Posterior vena cava (tissue), 2 donors: Measurements from ENCODE around the gene BRINP2. TPM values are rescaled to one million over a fixed set of nuclear protein-coding genes. Genes with fewer than 3 reads are reported as not detected.

Experiments used
- DNase-seq: peaks from one replicate; pipeline ENCODE4 v3.0.0-alpha.2; 2020; ENCODE audit warnings: low spot score
- intact Hi-C, 2 donors: fragments of 100-400 bp; cut with DNase I; formaldehyde crosslinking; loops; one replicate each; pipeline versions ENCODE4 v1.14.1 to v1.14.2; 2022 to 2023
- total RNA-seq, 2 donors: library from RNA; stranded (reverse); fragmentation: NEBNext Ultra II Directional; extraction: Animal tissue kit (Norgen Biotek cat#: 25700); gene quantifications; one replicate each; pipeline ENCODE4 v1.2.1, GENCODE V29; 2021
- donor health status: DM: yes; HTN: yes; CAD: no.
- donor health status: DM: yes; HTN: yes; CAD: no.

The BRINP2 gene
- total RNA-seq, 2 donors from 2014 or later = 0.19 to 0.52 TPM

GRCh38 chr1:177211231-177211630 is 40.5 kb downstream of the BRINP2 start:
- DNase-seq = no peak
- intact Hi-C loops = no loop called here

GRCh38 chr1:177216587-177217202 is 45.9 kb downstream of the BRINP2 start:
- intact Hi-C loops = no loop called here
- no peak for DNase-seq

DNA sequence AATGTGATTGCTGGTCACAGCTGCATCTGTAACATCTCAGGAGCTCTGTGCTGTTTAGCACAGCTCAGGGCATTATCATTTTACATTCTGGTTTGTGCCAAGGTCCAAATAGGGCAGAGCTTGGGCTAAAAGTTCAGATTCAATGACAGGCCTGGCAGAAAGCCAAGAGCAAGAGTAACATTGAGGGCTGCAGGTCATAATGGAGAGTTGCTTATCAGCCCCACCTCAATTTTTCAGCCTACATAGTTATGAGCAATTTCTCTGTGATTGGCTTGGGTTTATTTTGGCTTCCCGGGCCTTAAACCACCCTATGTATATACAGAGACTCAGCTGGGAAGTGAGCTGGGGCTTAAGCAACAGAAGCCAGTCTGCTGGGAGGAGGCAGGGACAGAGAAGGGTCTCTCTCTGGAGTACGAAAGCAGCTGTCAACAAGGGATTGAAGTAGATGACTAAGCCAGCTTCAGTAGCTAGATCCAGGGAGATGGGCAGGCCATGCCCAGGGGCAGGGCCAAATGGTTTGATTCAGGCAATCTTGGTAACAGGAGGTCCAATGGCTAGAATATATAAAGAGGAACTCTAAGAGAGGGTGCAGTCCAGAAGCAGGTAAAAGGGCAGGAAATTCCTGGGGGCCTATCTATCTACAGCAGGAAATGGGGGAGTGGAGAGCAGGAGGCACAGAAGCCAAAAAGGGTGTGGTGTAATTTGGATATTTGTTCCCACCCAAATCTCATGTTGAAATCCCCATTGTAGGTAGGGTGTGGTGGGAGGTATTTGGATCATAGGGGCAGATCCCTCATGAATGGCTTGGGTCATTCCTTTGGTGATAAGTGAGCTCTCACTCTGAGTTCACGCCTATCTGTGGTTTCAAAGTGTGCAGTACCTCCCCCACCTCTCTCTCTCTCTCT is 49.0 kb downstream of the BRINP2 start:
- intact Hi-C loops = no loop called here
- DNase-seq = no peak

DNA sequence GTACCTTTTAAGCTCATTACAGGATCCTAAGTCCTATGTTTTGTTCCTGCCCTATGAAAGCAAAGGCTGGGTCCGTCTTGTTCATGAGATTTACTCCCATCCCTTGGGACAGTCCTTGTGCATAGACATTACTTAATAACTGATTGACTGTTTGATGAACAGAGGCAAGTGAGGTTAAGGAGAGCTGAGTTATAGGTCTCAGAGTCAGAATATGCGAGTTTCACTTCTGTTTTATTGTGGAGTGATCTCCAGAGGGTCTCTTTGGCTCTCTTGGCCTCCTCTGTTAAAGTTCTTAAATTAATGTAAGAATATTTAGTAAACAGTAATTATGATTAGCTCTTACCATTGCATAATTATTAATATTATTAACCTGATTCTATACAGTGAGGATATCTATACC is 52.6 kb downstream of the BRINP2 start:
- no peak for DNase-seq
- intact Hi-C loops = no loop called here

DNA sequence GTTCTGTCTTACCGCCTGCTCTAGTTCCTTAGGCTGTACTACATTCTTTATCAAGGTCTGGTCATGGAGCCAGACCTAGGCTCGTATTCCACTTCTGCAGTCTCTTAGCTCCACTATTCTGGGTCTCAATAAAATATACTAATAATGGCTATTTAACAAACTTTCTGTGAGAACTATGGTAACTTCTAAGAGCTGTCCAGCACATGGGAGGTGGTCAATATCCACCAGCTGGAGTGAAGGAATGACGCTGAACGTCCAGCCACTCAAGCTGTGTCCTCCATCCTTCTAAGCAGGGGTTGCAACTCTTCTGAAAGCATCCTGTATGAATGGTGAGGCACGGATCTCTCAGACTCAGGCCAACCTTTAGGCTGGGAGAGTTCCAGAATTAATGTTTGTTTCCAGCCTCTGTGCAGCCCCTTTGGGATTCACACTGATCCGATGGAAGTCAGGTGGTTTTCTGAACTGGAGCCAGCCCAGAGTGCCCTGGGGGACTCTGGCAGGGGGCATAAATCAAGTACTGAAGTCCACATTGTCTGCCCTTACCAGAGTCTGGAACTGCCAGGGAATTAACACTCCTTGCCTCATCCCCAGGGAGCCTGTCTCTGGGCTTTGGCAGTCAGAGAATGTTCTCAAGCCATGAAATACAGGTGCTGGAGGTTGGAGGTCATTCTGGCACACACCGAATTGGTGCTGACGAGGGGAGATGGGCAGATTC is 57.4 kb downstream of the BRINP2 start:
- no peak for DNase-seq
- intact Hi-C loops = no loop called here

DNA sequence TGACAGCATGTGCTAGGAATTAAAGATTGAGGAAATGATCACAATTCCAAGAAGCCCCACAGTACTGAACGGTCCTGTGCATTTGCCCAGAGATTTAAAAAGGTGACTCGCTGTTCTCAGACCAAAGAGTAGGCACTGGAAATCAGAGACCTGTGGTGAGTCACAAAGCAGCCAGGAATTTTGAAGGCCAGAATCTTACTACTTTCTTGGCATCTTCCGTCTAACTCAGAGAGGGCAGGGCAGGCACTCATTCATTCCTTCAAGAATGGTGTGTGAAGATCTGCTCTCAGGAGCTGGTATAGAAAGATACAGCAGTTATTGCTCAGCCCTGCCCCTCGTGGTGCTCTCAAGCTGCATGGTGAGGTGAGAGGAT is 57.9 kb downstream of the BRINP2 start:
- intact Hi-C loops = no loop called here
- DNase-seq = no peak

- intact Hi-C loops = no loop called here
- DNase-seq = no peak
Measured at GRCh38 chr1:177229781-177230180, 59.0 kb downstream of the BRINP2 start.

DNA sequence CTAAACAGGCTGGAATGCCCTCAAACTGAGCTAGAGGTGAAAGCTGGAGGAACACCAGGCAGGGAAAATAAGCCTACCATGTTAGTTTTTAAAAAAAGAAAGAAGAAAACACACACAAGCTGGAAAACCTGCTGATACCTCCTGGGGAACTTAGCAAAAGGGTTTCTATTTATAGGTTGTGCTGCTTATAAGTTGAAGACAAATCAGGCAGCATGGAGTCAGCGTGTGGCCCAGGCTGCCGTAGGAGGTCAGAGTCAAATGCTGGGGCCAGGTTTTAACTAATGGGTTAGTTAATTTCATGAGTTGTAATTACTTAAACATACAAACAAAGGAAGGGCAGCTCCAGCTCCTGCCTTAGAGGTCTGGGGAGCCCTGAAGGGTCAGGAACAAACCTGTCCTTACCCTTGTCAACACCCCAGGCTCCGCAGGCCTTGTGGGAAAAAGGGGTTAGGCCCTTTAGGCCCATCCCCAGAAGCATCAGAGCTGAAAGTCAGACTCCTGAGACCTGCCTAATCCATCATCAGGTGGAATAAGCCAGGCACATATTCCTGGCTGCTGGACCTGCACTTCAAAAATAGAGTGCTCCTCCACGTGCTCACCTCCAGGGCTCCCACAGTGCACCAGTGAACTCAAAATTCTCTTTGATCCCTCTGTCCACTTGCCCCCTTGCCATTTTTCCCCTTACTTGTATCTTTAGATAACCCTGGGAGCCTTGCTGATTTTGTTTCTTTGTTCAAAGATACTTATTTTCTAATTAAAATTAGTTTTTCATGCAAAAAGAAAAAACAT is 59.7 kb downstream of the BRINP2 start:
- intact Hi-C loops = no loop called here
- no peak for DNase-seq

GRCh38 chr1:177235350-177235749 is 64.6 kb downstream of the BRINP2 start:
- intact Hi-C loops = no loop called here
- no peak for DNase-seq

DNA sequence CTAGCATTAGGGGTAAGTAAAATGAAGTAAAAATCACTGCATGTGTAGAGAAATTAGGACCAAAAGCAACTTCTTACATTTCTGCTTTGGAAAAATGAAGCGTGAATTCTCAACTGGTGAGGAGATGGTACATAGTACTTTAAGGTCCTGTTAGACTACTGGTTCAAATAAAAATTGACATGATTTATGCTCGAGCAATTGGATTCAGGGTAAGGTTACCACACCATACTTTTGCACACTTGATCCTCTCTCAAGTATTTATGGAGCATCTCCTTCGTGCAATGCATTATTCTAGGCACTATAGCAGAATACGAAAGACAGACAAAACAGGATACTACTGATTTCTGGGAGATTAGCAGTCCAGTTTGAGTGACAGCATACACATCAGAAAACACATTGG is 66.2 kb downstream of the BRINP2 start:
- intact Hi-C loops = no loop called here
- DNase-seq = no peak

DNA sequence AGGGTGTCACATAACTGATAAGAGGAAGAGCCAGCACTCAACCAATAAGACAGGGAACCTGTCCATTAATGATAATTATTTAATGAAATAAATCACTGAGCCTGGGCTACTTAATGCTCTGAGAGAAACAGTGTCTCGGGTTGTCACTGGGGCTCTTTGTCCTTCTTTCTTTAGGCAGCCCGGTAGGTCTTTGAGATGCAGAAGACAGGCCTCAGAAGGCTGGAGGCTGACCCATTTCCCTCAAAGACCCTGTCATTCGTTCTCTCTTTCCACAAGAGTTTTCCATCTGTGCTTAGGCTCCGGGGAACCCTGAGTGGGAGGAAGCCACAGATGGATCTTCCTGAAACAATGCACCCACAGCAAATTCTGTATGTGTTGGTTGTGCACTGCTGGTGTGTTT is 68.2 kb downstream of the BRINP2 start:
- intact Hi-C loops = no loop called here

GRCh38 chr1:177239792-177240191 is 69.0 kb downstream of the BRINP2 start:
- intact Hi-C loops = no loop called here
- DNase-seq = no peak

More for the DNA sequence above, 68.2 kb downstream of the BRINP2 start:
- no peak for DNase-seq

GRCh38 chr1:177243773-177244172 is 73.0 kb downstream of the BRINP2 start:
- intact Hi-C loops = no loop called here
- DNase-seq = no peak

GRCh38 chr1:177246710-177247580 is 76.2 kb downstream of the BRINP2 start:
- intact Hi-C loops = no loop called here
- DNase-seq = no peak

- intact Hi-C loops = no loop called here
Measured at GRCh38 chr1:177247623-177248176, 76.9 kb downstream of the BRINP2 start.

DNA sequence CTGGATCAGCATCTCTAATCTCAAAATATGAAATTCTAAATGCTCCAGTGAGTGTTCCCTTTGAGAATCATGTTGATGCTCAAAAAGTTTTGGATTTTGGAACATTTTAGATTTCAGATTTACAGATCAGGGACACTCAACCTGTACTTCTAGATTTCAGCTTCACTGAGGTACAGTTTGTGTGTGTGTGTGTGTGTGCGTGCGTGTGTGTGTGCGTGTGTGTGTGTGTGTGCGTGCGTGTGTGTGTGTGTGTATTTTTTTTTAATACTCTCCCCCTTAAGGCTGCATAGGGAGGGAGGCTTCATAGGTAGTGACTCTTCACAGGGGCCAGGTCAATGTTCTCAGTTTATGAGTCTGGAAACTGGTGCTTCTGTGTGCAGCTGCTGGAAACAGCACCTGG is 77.5 kb downstream of the BRINP2 start:
- intact Hi-C loops = no loop called here
- no peak for DNase-seq

More at GRCh38 chr1:177247623-177248176, 76.9 kb downstream of the BRINP2 start:
- no peak for DNase-seq

DNA sequence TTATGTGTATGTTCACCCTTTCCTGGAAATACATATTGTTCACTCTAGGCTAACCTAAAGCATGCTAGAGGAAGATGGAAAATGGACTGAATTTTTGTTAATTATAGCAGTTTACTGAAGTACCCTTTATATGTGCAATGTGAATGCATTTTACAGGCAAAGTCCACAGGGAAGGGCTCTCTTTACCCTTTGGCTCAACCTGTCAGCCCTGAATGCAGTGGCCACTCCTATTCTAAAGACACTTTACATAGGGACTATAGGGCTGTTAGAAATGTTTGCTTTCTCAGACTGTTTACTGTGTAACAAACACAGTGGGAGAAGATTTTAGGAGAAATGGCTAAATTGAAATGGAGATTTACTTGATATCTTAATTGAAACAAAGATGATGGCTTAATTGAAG is 78.5 kb downstream of the BRINP2 start:
- DNase-seq = no peak

DNA sequence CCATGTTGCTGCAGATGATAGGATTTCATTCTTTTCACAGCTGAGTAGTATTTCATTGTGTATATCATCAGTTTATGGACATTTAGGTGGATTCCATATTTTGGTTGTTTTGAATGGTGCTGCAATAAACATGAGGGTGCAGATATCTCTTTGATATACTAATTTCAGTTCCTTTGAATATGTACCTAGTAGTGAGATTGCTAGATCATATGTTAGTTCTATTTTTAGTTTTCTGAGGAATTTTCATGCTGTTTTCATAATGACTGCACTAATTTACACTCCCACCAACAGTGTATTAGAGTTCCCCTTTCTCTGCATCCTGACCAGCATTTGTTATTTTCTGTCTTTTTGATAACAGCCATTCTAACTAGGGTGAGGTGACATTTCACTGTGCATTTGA is 82.1 kb downstream of the BRINP2 start:
- intact Hi-C loops = no loop called here
- DNase-seq = no peak

More for the DNA sequence above, 78.5 kb downstream of the BRINP2 start:
- intact Hi-C loops = no loop called here
